NCI-H2171 treated with DMSO at 0.1 percent for 48 hours (cell line): ENCODE measurements around the gene RNF183.
"Not testable (repeated sequence)": the region's sequence is repeated elsewhere in the genome, so short reads cannot be mapped to it uniquely, and the experiment has no call there.

ENCODE experiments used
- DNase-seq: peaks from one replicate; lab custom pipeline; 2025; lab: John Stamatoyannopoulos, UW

Gene RNF183

DNA sequence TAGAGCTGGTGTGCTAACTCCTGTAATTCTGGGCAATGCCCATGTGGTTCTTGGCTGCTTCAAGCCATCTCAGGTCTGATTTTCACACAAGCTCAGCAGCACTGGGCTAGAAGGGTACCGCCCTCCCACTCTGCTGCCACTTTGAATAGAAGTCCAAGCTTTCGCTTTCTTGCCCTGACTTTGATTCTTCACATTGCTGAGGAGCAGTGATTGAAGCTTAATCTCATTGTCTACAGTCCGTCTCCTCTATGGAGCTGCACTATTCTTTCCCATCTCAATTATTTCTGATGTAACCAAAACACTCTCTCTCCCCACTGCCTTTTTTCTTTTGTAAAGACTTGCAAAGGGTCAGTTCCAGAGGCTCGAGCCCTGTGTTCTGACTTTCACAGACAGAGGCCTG is 12.9 kb upstream of the RNF183 start:
- no peak for DNase-seq

DNA sequence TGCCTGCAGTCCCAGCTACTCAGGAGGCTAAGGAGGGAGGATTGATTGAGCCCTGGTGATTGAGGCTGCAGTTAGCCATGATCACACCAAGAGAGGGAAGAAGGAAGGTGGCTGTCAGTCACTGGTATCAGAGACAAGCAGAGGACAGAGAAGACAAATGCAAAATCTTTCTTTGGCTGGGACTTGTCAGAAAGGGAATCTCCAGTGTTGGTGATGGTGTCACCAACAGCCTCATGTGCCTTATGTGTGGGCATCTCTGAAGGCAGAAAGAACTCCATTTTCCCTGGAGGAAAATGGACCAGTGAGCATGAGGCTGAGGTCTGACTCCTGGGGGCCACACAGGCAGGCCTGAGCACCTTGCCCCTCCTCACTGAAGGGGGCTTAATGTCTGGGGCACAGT is 12.1 kb upstream of the RNF183 start:
- DNase-seq, result no peak

DNA sequence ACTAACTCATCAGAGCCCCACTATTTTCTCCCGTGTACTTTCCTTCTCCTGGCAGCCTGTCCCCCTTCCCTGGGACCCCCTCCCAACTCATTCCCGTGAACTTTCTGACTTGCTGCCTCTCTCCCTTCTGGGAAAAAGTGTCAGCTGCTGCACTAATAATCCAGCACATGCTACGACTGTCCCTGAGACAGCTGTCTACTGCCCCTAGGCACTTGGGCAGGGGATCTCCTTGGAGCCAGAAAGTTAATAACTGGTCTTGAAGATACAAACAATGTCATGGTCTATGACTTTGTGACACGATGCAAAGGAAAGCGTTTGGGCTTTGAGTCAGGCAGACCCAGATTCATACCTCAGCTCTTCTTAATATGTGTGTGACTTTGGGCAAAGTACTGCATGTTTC is 10.1 kb upstream of the RNF183 start:
- no peak for DNase-seq

DNA sequence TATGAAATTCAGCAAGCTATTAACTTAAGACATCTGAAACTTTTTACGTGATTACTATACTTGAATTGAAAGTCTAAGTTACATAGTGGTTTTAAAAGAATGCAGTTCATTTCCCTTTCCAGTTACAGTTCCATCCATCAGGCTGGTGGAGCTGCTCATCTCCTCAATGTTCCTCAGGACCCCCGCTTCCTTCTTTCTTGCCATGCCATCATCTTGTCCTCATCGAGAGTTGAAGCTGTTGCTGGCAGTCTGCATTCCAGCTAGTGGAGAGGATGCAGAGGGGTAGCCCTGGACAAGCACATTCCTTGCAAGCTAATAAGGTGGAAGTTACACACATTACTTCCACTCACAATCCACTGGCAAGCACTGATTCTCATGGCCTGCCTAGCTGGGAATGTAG is 8.8 kb upstream of the RNF183 start:
- no peak for DNase-seq

DNA sequence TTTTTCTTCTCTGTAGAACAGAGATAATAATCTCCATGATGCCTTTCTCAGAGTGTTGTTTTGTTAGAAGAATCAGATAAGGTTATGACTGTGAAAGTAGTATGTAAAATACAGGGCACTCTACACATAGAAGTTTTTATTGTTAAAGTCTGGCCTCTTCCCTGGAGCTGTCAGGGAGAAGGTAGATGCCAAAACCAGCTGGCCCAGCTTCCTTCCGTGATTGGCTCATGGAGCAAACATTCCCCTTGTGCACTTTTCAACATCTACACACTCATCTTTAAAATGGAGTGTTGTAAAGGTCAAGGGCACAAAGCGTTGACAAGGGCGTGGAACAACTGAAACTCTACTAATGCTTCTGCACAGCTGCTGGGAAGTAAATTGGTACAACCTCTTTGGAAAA is 7.4 kb upstream of the RNF183 start:
- DNase-seq, result no peak

DNA sequence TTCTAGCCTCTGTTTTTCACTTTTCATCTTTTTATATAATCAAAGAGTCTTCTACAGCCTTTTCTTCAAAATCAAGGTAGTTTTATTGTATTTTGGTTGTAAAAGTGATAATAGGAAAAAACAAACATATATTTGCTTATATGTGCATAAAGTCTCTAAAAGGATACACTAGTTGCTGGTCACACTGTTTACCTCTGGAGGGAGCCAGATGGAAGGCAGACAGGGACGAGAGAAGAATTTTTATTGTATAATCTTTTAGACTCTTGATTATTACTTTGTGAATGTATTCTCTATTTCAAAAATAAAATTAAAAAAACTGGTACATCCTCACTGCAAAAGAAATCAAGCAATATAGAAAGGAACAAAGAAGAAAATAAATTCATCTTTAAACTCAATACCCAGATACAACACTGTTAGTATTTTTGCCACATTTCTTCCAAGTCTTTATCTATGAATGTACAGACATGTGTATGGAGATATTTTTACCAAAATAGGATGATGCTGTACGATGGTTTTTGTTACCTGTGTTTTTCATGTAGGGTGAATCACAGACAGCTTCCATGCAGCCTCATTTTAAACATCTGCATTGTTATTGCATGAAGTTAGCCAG is 6.1 kb upstream of the RNF183 start:
- peak; percentile 36 for DNase-seq

DNA sequence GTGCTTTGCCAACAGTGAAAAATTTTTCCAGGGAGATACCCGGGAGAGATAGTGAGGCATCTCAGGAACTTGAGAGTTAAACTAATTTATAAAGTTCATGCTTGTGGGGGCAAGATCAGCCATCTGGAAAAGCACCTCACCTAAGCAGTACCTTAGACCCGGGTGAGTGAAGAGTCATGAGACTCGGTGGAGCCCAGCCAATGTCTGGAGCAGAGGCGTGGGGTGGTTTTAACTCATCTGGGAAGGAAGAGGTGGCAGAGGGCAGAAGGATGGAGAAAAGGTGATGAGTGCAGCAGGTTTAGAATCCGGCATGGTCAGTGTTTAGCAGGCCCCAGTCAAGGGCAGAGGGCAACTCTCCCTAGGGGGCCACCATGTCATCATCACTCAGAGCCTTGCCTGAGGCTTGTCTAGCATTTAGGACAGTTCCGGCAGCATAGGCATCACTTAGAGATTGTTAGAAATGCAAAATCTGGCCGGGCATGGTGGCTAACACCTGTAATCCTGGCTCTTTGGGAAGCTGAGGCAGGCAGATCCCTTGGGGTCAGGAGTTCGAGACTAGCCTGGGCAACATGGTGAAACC is 4.3 kb upstream of the RNF183 start:
- no peak for DNase-seq

DNA sequence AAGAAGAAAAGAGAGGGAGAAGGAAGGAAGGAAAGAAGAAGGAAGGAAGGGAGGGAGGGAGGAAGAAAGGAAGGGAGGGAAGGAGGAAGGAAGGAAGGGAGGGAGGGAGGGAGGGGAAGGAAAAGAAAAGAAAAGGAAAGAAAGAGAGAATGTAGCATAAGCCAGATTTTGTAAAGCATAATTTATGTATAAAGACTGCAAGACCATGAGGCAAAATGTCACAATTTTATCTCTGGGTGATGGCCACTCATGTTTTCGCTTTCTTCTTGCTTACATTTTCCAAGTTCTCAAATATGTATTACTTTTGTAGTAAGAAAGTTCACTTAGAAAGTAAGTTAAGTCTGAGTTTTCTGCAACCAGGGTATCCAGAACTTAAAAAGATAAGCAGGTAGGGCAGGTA is 3.4 kb upstream of the RNF183 start:
- no peak for DNase-seq

DNA sequence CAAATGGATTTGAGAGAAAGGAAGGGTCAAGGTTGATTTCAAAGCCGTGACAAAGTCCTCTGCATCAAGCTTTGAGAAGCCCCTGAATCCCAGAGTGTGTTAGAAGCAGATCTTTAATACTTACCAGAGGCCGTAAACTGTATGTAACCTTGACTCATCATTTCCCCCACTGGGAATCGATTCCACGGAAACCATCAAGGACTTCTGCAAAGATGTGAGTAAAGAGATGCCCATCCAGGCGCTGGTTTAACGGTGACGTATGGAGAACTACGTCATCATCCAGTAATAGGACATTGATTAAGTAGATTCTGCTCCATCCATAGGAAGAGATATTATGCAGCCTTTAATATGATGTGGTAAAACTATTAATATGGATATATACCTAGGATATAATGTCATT is 1.6 kb downstream of the RNF183 start:
- no peak for DNase-seq

DNA sequence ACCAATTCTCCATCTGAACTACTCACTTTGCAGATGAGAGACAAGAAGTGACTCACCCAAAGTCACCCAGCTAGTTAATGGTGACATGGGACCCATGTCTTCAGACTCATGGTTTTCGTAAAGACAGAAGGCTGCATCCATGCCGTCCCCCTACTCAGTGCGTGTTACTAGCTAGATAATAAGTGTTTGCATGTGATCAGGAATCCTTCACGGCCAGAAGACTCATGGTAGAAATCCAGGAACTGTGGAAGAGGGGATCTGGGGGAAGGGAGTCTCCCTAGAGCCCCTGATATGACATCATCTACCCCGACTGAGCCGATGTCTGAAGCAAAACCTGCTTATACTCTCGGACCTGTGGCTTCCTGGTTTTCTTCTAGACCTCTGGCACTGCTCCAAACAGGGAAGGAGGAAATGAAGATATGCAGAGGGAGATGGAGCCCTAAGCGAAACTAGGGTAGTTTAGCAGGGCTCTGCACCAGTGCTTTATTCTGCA is 3.3 kb downstream of the RNF183 start:
- DNase-seq, result peak; percentile 8

DNA sequence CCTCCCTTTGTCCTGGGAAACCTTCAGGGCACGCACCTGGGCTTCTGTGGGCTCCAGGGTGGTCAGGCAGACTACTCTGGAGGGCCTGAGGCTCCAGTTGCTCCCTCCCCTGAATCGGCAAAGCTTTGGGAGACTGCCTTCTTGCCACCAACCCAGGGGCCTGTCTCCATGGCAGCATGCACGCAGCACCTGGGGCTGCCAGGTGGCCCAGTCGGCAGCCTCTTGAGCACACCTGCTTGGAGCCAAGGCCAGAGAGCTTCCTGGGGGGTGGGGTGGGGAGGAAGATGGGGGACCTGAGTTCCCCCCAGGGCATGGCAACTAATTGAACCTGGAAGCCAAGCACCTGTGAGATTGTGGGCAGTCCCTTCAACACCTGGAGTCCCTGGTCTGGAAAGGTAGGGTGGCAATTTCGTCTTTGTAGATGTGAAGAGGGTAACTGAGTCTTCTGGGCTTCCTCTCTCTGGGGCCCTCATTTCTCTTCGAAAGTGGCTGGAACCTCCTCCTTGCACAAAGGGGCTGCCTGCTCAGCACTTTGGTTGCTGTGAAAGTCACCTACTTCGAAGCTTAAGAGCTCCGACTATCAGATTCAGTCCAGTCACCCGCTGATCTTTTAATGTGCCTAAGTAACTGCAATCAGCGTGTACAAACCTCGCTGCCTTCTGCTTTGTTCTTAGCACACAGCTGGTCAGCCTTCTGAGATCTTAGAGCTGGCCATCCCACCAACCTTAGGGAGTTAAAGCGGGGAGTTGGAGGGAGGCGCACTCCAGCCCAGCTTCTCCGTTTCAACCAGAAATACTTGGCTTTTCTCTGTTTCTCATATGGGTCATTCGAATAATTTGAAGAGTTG is 4.0 kb downstream of the RNF183 start:
- DNase-seq, result peak; percentile 74

DNA sequence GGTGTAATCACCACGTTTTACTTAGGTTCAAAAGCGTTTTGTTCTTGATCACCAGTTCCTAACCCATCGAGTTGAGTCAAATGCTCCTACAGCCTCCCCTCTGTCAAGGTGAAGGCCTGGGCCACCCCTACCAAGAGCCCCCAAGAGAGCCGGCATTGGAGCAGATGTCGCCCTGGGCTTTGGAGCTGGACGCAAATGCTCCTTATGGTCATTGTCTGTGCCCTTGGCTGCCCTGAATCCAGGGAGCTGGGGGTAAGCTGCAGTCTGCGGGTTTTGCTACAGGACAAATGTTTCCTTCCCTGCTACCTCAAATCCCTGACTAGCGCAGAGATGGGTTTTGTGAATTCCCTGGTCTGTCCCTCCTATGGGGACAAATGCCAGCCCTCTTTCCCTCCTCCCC is 4.9 kb downstream of the RNF183 start:
- no peak for DNase-seq

DNA sequence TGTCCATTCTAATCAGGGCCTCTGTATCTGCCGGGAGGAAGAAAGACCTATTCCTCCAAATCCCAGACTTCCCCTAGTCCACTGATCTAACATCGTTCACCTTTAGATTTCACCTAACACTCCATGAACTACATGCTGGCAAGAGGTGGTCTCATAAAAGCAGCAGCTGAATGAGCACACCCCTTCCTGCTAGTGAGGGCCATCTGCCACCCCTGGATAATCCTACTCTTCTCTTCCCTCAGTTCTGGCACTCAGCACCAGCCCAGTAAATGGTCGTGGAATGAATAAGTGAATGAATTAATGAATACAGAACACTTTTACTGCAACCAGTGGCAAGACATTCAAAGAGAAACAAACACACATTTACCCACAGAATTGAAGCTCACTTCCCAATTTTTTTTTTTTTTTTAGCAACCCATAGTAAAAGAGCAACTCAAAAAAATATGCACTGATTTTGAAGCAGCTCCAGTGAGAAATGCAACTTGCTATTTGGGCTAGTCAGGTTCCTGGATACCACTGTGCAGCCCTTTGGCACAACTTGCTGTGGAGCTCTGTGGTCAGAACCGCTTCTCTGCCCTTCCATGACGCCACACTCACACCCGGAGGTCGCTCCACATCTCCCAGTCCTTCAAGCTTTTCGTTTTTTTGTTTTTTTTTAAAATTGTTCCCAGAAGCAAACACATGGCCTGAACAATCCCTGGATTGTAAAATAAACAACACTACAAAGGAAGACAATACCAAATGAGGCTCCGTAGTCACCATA is 6.2 kb downstream of the RNF183 start:
- peak; percentile 60 for DNase-seq

DNA sequence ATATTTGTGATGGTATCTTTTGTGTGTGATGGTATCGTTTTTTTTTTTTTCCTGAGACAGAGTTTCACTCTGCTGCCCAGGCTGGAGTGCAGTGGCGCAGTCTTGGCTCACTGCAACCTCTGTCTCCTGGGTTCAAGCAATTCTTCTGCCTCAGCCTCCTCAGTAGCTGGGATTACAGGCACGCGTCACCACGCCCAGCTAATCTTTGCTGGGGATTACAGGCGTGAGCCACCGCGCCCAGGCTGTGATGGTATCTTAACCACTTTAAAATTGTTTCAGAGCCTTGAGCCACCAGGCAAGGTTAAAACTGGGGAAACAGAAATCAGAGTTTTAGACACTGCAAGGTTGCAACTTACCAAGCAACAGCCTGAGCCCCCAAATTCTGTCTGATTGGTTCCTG is 6.9 kb downstream of the RNF183 start:
- not testable (repeated sequence) for DNase-seq

DNA sequence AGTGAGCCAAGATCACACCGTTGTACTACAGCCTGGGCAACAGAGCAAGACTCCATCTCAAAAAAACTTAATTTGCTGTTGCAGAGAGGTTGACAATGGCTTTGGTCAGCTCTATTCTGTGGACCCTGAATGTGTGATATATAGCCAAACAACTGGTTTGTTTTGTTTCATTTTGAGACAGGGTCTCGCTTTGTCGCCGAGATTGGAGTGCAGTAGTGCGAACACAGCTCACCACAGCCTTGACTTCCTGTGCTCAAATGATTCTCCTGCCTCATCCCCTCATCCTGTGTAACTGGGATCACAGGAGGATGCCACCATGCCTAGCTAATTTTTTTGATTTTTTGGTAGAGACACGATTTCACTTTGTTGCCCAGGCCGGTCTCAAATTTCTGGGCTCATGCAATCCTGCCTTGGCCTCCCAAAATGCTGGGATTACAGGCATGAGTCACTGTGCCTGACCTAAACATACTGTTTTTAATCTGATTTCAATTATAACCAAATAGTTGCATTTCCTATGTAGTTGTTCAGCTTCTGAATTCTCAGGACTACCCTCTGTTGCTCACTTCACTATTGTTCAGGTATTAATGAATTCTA is 9.8 kb downstream of the RNF183 start:
- DNase-seq, result no peak

DNA sequence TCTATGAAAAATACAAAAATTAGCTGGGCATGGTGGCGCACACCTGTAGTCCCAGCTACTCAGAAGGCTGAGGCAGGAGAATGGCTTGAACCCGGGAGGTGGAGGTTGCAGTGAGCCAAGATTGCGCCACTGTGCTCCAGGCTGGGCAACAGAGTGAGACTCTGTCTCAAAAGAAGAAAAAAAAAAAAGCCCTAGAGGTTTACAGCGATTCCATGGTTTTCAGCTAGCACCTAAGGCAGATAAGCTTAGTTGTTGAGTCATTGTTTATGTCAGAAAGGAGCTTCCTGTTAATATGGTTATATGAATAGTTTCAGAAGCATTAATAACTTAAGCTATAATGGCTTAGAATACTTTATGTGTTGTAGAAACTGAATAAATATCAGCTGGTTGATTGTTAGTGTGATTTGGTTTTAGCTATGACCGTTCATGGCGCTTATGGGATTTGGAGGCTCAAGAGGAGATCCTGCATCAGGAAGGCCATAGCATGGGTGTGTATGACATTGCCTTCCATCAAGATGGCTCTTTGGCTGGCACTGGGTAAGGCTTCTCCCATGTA is 13.0 kb downstream of the RNF183 start:
- no peak for DNase-seq

DNA sequence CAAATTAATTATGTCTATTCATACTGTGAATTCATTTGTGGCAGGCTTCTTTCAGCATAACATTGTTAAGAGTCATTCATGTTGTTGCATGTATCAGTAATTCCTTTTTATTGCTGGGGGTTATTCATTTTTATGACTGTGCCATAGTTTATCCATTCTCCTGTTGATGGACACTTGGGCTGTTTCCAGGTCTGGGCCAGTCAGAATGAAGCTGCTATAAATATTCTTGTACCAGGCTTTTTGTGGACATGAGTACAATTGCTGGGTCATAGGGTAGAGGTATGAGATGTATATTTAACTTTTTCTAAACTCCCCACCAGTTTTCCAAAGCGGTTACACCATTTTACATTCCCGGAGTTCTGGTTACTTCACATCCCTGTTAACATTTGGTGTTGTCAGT is 14.1 kb downstream of the RNF183 start:
- DNase-seq, result no peak

DNA sequence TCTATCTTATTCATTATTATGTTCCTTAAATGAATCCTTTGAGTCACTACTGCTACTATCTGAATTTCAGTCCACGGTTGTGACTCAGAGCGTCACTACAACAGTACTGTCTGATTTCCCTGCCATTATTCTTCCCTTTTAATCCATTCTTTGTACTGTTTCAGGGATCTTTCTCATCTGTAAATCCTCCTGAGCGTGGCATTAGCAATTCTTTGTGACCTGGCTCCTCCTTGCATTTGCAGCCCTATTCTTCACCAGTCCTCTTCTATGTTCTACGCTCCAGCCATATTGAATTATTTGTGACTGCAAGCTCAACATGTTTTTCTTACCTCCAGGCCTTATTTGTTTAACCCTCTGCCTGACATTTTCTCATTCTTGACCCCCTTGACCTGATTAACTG is 21.8 kb downstream of the RNF183 start:
- DNase-seq, result no peak

DNA sequence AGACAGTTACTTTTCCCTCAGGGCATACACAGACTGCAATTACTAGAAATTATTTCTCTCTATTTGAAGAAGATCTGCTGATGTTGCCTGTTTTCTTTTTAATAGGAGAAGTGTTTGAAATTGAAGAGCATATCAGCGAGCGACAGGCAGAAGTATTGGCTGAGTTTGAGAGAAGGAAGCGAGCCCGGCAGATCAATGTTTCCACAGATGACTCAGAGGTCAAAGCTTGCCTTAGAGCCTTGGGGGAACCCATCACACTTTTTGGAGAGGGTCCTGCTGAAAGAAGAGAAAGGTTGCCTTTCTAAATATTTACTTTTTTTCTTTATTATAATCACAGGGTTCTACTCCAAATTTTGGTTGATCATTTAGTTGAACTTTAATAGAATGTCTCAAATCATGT is 24.3 kb downstream of the RNF183 start:
- no peak for DNase-seq

DNA sequence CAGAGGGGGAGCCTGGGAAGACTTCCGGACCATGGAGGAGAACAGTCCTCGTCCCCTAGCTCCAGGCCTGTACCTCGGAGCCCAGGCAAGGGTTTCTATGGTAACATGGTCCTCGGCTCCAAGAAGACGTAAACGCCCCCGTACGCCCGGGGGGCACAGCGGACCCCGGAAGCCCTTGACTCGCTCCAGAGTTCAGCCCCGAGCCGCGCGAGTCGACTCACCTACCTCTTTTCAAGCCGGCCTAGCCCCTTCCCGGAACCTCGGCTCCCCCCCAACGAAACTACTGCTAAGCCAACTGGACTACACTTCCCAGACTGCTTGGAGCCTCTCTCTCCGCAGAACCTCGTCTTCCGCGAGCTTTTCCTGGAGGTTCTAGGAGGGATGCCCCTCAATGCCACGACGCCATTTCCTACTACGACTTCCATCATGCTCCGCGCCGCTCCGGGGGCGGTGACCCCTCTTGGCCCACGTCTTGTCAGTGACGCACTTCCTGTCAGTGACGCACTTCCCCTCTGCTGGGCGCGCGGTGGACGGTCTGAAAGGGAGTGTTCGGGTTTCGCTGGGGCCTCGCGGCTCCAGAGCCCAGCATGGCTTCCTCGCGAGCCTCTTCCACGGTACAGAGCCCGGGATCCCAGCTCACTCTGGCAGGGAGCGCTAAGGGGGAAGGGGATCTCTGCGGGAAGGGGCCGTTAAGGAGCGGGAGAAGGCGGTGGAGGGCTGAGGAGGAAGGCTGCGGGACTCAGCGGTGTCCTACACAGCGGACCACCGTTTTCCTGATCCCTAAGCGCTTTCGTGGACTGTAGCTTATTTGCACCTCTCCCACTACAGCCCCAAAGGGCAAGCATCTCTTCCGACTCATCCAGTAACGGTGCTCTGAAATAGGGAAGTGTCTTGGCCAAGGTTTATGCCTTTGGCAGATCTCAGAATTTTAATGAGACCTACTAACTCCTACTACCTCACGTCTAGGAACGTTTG is 27.7 kb downstream of the RNF183 start, which contains the start of the genes CDC26 and PRPF4:
Gene CDC26, minus strand, starts transcription at position 416 of the 975 bp plus-strand sequence. CDS start 3,065 bp downstream, outside the sequence.
Gene PRPF4, plus strand, starts transcription at position 502 of the 975 bp plus-strand sequence. Its CDS starts 86 bp downstream, at position 588.
- DNase-seq, result peak; percentile 99
